ENCODE measurements around the gene MAGI2.

MAGI2 gene

GRCh38 chr7:78218876-78219275 is 1234.6 kb downstream of the MAGI2 start:
- in situ Hi-C loops (cut with MboI; ENCODE audit: low sequenced_read_pairs, unreplicated experiment), result no loop called here
- TF ChIP-seq, protein P1, sequence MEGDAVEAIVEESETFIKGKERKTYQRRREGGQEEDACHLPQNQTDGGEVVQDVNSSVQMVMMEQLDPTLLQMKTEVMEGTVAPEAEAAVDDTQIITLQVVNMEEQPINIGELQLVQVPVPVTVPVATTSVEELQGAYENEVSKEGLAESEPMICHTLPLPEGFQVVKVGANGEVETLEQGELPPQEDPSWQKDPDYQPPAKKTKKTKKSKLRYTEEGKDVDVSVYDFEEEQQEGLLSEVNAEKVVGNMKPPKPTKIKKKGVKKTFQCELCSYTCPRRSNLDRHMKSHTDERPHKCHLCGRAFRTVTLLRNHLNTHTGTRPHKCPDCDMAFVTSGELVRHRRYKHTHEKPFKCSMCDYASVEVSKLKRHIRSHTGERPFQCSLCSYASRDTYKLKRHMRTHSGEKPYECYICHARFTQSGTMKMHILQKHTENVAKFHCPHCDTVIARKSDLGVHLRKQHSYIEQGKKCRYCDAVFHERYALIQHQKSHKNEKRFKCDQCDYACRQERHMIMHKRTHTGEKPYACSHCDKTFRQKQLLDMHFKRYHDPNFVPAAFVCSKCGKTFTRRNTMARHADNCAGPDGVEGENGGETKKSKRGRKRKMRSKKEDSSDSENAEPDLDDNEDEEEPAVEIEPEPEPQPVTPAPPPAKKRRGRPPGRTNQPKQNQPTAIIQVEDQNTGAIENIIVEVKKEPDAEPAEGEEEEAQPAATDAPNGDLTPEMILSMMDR (IDR thresholded peaks at IDR 0.05; ENCODE audit: borderline replicate concordance, control extremely low read depth, extremely low read depth, insufficient read depth, missing control alignments), result no peak
- DNase-seq (ENCODE audit: low spot score), result no peak

GRCh38 chr7:78218051-78218450 is 1235.4 kb downstream of the MAGI2 start:
- TF ChIP-seq, protein P1 (IDR thresholded peaks at IDR 0.05; ENCODE audit: borderline replicate concordance, control extremely low read depth, extremely low read depth, insufficient read depth, missing control alignments), result no peak
- in situ Hi-C loops (cut with MboI; ENCODE audit: low sequenced_read_pairs, unreplicated experiment), result no loop called here
- DNase-seq (ENCODE audit: low spot score), result no peak

DNA sequence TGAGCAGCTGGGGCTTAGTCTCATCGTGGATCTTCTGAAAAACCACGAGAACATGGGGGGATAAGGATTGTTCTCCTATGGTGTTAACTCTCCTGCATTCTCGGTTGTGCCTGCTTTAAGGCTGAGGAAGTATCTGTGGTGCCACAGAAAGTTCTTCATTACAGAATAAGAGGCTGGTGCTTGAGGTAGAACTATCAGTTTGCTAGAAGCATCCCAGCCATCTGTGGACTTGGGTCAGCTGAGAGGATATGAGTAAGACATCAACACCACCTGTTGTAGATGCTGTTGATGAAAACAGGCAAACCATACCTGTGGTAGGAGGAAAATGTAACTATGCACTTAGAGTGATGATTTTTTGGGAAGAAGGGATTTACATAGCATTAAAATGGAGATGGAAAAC is 1238.3 kb downstream of the MAGI2 start:
- in situ Hi-C loops (cut with MboI; ENCODE audit: low sequenced_read_pairs, unreplicated experiment), result no loop called here
- no peak for DNase-seq (ENCODE audit: low spot score)
- TF ChIP-seq, protein P1 (IDR thresholded peaks at IDR 0.05; ENCODE audit: borderline replicate concordance, control extremely low read depth, extremely low read depth, insufficient read depth, missing control alignments), result no peak

DNA sequence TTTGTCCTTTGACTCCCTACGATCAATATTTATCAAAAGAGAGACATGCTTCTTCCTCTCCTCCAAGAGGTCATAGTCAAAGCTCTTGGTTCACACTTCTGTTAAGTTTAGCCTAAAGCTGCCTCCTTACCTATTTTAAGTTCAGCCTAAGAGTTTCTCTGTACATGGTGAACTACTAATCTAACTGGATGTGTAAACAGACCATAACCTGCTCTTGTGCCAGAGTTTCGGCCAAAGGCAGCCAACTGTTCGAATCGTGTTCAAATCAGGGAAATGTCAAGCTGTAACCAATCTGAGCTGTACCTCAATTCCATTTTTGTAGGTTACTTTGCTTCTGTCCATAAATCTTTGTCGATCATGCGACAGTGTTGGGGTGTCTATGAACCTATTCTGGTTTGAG is 1240.1 kb downstream of the MAGI2 start:
- in situ Hi-C loops (cut with MboI; ENCODE audit: low sequenced_read_pairs, unreplicated experiment), result no loop called here
- DNase-seq (ENCODE audit: low spot score), result no peak
- TF ChIP-seq, protein P1 (IDR thresholded peaks at IDR 0.05; ENCODE audit: borderline replicate concordance, control extremely low read depth, extremely low read depth, insufficient read depth, missing control alignments), result no peak

GRCh38 chr7:78212476-78213060 is 1240.9 kb downstream of the MAGI2 start:
- DNase-seq (ENCODE audit: low spot score), result no peak
- in situ Hi-C loops (cut with MboI; ENCODE audit: low sequenced_read_pairs, unreplicated experiment), result no loop called here
- TF ChIP-seq, protein P1 (IDR thresholded peaks at IDR 0.05; ENCODE audit: borderline replicate concordance, control extremely low read depth, extremely low read depth, insufficient read depth, missing control alignments), result no peak

- in situ Hi-C loops (cut with MboI; ENCODE audit: low sequenced_read_pairs, unreplicated experiment), result no loop called here
- TF ChIP-seq, protein P1 (IDR thresholded peaks at IDR 0.05; ENCODE audit: borderline replicate concordance, control extremely low read depth, extremely low read depth, insufficient read depth, missing control alignments), result no peak
- DNase-seq (ENCODE audit: low spot score), result no peak
These were observed 1246.2 kb downstream of the MAGI2 start for GRCh38 chr7:78207269-78207668.

Data from GM13976 (cell line).